HCT116 (cell line): ENCODE measurements around the gene POLRMT.

ENCODE experiments used
- CTCF ChIP-seq, 3 experiments: fragments of 200-600 bp in 1 of 3; sonication (generic) in 1 of 3; IDR thresholded peaks in 2 of 3; conservative IDR thresholded peaks in 1 of 3; 2 replicates each; pipeline ENCODE4 v1.5.1; 2012 to 2017; ENCODE audit warnings: low read depth in 2 of 3, low read length in 2 of 3, antibody characterized with exemption in 1 of 3, borderline replicate concordance in 1 of 3, control low read depth in 1 of 3, mild to moderate bottlenecking in 1 of 3, mixed read lengths in 1 of 3, mixed run types in 1 of 3, moderate library complexity in 1 of 3; ENCODE audit not compliant: insufficient read depth in 1 of 3
- MAX ChIP-seq: IDR thresholded peaks from 2 replicates; pipeline ENCODE4 v1.6.1; 2012
- POLR2A ChIP-seq: IDR thresholded peaks from 2 replicates; pipeline ENCODE4 v1.7.0; 2011; ENCODE audit warnings: borderline replicate concordance; ENCODE audit not compliant: insufficient read depth, insufficient read length; ENCODE audit errors: extremely low read depth
- POLR2AphosphoS5 ChIP-seq: IDR thresholded peaks from 2 replicates; pipeline ENCODE4 v1.6.1; 2011; ENCODE audit warnings: mild to moderate bottlenecking, low read depth, low read length, moderate library complexity
- RAD21 ChIP-seq: IDR thresholded peaks from 2 replicates; pipeline ENCODE4 v1.6.1; 2012; ENCODE audit warnings: low read depth, mild to moderate bottlenecking

- TF ChIP-seq MAX (no peak), POLR2A (no peak), CTCF (IDR thresholded peaks at IDR 0.05 in 2 of 3, conservative IDR thresholded peaks at IDR 0.05 in 1 of 3; ENCODE audit: borderline replicate concordance in 1 of 3, insufficient read depth in 1 of 3, low read depth in 2 of 3, low read length in 2 of 3) (no peak), RAD21 (no peak), POLR2AphosphoS5 (no peak)
These were observed 10.0 kb downstream of the POLRMT start for GRCh38 chr19:623175-623916.
